Activated CD4-positive, alpha-beta T cell treated with anti-CD3 and anti-CD28 coated beads, Interleukin-2, Interleukin-6, amounts not matched to agents 100 ng/mL and 50 ng/mL, durations not matched to agents 16 hours and 8 hours (primary cell): ENCODE measurements around the gene ANKRD27.

ENCODE experiments used
- DNase-seq: peaks from one replicate; pipeline ENCODE4 v3.0.0-alpha.2; 2020

The ANKRD27 gene

GRCh38 chr19:32650671-32651070, 24.3 kb downstream of the ANKRD27 start:
- DNase-seq, result no peak

DNA sequence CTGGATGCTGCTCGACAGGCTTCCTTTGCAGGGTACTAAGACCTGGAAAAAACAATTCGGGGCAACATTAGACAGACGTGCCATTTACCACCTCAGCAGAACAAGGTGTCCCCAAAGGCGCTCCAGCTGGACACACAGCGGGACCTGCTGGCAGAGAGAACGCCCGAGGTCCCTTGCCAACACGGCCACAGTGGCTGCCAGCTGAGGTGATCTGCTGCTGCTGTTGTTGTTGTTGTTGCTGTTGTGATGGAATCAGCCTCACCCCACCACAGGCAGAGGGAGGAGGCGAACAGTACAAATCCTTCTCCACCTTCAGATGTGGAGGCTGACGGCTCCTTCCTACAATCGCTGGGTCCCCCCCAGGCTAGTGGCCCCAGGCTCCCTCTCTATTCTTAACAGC, 25.2 kb downstream of the ANKRD27 start:
- DNase-seq, result no peak

DNA sequence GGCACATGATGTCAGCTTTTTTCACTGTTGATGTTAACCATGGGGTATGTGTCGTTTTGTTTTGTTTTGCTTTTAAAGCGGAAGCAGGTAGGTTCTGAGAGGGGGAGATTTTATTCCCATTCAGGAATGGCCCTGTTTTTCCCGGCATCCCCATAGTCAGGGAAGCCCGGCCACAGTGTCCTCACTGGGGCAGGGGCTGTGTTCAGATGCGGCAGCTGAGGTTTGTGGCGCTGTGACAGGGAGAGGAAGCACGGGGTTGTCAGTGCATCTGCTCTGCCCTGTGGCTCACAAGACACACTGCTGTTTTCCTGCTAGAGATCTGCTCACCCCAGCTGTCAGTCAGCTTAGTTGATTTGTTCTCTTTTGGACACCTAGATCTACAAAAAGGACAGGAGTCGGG, 27.6 kb downstream of the ANKRD27 start:
- no peak for DNase-seq

DNA sequence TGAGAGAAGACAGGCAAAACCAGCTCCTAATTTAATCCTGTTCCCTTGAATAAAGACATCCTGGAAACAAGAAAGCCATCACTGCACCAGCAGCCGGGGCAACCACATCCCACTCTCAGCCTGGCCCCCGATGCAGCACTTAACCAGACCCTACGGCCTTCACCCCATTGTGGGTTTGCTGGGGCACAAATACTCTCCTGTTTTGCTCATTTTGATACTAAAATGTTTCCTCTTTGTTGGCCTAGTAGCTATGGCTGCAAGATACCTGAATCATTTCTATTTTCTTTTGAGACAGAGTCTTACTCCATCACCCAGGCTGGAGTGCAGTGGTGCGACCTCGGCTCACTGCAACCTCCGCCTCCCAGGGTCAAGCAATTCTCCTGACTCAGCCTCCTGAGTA, 28.4 kb downstream of the ANKRD27 start:
- peak; percentile 63 for DNase-seq

DNA sequence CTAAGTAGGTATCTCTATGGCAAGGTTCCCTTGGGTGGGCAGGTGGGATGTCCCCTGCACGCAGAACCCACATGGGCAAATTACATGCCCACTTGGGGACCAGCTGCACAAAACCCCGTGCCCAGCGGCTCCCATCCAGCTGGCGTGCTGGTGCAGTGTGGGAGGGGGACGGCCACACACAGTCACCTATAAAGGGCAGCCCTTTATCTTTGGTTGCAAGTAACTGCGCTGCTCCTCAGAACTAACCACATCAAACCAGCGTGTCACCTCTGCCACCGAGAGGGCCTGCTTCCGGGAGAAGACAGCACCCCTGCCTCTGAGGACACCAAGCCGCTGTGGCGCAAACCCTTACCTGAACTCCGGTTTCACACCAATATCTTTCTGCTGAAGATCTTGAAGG, 32.2 kb downstream of the ANKRD27 start:
- DNase-seq, result peak; percentile 62

- DNase-seq, result no peak
Observed at GRCh38 chr19:32638625-32639024, 36.4 kb downstream of the ANKRD27 start.

- DNase-seq, result no peak
Observed at GRCh38 chr19:32637480-32637879, 37.5 kb downstream of the ANKRD27 start.

DNA sequence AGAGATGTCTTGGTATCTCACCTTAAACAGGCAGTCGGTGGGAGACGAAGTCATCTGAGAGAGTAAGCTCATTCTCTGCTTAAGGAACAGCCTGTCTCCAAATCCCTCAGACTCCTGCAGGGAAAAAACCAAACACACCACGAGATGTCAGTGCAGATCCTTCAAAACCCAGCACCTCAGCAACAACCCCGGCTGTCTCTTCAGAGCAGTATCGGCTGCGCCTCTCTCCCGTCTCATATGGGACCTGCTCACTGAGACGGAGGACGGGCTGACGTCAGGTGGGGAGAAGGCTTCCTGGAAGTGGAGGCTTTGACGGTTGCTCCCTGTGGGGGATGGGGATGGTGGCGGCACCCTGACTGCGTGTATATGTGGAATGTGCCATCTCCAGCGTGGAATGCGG, 43.6 kb downstream of the ANKRD27 start:
- DNase-seq, result no peak

DNA sequence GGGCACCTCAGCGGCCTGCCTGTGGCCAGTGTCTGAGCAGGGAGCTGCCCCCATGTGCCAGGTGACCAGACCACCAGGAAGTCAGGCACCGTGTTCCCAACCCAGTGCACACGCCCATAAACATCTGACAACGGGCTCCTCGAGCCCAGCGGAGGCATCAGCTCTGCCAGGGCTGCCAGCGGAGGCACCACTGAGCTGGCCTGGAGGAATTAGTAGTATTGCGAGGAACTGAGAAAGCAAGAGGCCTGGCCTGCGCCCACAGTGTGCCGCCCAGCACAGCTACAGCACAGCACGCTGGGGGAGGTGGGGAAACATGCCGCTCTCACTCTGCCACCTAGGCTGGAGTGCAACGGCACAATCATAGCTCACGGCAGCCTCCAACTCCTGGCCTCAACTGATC, 44.6 kb downstream of the ANKRD27 start:
- no peak for DNase-seq

- DNase-seq, result no peak
Observed at GRCh38 chr19:32627714-32628270, 47.2 kb downstream of the ANKRD27 start.

GRCh38 chr19:32626969-32627368, 48.0 kb downstream of the ANKRD27 start:
- DNase-seq, result no peak

DNA sequence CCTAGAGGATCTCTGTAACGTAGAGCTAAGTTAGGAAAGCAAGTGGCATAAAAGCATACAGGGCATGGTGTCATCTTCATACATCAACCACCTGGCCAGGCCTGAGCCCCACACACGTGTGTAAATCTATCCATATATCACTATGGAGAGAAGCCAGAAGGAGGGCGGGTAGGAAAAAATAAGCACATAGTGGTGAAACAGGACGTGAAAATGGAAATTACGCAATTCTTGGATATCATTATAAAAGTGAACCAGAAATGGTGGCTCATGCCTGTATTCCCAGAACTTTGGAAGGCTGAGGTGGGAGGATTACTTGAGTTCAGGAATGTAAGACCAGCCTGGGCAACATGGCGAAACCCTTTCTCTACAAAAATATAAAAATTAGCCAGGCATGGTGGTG, 50.6 kb downstream of the ANKRD27 start:
- no peak for DNase-seq

DNA sequence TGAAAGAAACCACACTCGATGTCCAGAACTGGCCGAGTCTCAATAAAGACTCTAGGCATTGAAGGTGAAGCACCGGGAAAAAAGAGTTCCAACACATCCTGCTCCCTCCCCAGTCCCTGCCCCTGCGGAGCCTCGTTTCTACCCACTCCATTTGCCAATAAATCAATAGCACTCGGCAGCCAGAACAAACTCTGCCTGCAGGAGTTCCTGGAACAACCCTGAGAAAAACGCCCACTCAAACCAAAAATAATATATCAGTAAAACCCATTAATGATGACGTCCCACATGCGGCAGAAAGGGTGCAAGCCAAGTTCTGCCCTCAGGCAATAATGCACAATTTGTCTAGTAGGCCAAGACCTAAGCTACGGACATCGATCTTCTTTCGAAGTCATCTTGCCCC, 53.0 kb downstream of the ANKRD27 start:
- DNase-seq, result no peak

DNA sequence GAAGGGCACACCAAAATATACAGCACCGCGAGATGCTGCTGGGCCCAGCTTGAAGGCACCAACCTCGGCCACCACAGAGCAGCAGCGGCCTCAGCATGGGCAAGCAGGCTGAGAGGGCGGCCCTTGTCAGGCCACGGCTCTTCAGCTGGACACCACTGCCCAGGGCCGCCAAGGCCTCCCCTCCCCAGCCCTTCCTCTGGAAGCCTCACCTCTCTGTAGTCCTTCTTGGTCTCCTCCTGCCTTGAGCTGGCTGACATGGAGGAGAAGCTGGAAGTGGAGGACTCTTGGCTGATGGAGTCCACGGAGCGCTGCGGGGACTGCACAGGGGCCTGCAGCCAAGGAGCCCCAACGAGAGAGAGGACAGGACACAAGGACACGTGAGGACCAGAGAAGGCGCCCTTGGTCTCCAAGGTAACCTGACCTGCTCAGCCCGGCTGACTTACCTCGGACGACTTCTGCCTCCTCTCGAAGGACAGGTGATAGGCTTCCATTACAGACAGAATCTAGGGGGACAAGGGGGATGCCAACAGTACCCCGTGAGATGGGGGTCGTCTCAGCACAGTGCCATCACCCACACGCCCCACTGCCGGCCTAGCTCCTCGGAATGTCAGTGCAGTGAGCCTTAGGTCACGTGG, 55.8 kb downstream of the ANKRD27 start:
- no peak for DNase-seq

- DNase-seq, result no peak
Observed at GRCh38 chr19:32615569-32615968, 59.4 kb downstream of the ANKRD27 start.

DNA sequence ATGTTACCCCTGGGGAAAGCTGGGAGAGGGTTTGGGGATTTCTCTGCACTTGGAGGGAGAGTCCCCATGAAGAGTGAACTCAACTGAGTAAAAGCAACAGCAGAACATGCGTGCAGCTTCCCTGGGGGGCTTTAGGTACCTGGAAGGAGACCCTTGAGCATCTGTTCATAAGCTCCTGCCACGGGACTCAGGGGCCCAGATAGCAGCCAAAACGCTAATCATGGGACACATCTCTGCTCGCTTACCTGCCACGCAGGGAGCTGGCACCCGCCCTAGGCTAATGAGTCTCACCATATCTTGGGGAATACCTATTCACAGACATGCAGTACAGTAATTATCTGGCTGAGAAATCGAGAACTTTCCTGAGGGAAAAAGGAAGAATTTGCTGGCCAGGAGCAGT, 60.1 kb downstream of the ANKRD27 start:
- DNase-seq, result no peak

GRCh38 chr19:32613008-32613407, 62.0 kb downstream of the ANKRD27 start:
- DNase-seq, result no peak

DNA sequence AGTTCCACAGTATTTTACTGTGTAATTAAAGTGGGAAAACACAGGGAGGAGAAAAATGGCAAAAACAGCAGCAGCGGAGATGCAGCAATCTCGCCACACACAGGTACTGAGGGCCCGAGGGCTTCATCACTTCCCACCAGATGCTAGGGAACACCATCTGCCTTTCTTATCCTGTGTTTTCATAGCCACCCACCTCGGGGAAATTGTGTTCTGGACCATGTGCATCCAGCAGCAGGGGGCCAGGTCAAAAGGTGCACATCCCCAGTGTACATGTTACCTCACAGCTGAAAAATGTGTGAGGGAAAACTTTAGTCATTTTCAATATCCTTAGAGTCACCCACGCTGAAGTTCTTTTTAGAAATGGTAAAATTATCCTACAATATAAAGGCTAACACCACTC, 63.8 kb downstream of the ANKRD27 start:
- no peak for DNase-seq

DNA sequence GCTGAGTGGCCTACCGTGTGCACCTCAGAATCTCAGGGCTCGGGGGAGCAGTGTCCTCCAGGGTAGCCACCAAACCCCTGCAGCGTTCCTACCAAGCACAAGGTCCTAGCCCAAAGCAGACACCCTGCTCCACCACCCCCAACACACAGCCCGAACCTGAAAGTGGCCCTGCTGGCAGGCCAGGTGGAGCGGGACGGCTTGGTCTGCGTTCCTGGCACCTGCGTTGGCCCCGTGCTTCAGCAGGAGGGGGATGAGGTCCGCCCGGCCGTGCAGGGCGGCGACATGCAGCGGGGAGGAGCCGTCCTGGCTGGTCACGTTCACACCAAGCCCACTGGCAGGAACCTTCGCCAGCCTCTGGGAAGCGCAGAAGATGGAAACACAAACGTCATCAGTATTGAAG, 67.5 kb downstream of the ANKRD27 start:
- no peak for DNase-seq

- DNase-seq, result no peak
Observed at GRCh38 chr19:32606289-32606688, 68.7 kb downstream of the ANKRD27 start.

DNA sequence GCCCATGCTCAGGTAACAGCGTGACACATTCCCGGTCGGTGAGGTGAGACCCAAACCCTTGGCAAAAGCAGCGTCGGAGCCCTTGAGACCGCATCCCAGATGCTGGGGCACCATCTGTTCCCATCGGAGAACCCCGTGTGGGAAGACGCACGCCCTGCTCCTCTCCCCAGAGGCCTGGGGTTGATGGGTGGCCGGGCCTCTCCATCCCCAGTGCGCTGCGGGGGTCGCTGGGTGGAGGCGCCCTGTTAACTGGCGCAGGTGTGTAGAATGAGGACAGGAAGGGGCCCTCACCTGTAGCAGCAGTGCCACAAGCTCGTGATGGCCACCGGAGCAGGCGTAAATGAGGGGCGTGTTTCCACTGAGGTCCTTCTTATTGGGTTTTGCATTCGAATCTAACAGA, 69.4 kb downstream of the ANKRD27 start:
- no peak for DNase-seq

DNA sequence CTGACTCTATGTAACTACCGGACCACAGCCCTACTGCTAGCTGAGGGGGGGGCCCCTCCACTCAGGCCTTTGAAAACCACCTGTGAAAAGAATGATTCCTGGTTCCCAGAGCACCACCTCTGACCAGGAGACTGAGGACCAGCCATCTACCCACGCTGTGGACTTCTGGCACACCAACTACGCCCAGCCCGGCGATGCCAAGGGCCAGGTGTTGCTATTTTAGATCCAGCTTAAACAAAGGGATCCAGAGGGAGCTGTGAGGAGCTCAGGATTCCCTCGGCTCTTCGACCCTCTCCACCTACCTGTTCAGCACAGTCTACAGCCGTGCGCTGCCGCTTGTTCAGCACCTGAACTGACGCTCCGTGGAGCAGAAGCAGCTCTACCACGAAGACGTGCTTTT, 71.0 kb downstream of the ANKRD27 start:
- no peak for DNase-seq

DNA sequence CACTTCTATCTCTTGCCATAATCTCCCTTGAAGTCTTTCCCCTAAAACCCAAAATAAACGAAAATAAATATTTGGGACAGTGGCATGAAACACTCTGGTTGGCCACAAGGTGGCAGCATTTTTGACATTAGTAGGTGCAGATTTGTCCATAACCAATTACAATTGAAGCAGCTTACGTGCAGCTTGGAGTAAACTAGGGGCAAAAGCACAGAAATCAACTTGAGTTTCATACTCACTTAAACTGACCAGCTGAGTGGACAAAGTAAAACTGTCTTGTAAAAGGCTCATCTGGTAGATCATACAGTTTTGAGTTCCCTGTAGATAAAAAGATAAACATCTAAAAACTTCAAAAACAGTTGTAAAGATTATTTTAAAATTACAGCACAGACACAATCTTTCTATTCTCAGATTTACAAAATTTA, 75.2 kb downstream of the ANKRD27 start:
- peak; percentile 71 for DNase-seq

- DNase-seq, result no peak
Observed at GRCh38 chr19:32599258-32599657, 75.7 kb downstream of the ANKRD27 start.

- no peak for DNase-seq
Observed at GRCh38 chr19:32598022-32598421, 77.0 kb downstream of the ANKRD27 start.
